H1 (cell line): ENCODE data around the gene UFSP2. TPM values are rescaled to one million over a fixed set of nuclear protein-coding genes. Genes with fewer than 3 reads are reported as not detected.

Experiments
- BCL11A ChIP-seq, 2 experiments: IDR thresholded peaks; one replicate each; pipeline ENCODE4 v1.6.1; 2011; ENCODE audit warnings: low read depth in 2 of 2, low read length in 2 of 2, mild to moderate bottlenecking in 2 of 2
- CREB1 ChIP-seq: IDR thresholded peaks from 2 replicates; pipeline ENCODE4 v1.6.1; 2012; ENCODE audit warnings: inconsistent platforms
- JUN ChIP-seq: IDR thresholded peaks from 2 replicates; pipeline ENCODE4 v1.6.1; 2011; ENCODE audit warnings: low read depth, mild to moderate bottlenecking, improper control_type of control experiment, low read length
- JUND ChIP-seq: IDR thresholded peaks from 2 replicates; pipeline ENCODE4 v1.6.1; 2011; ENCODE audit warnings: mild to moderate bottlenecking, improper control_type of control experiment, low read length
- KDM1A ChIP-seq: fragments of 200-600, 300-600 bp; sonication (generic); IDR thresholded peaks from 2 replicates; pipeline ENCODE4 v1.7.1; 2016; ENCODE audit warnings: mild to moderate bottlenecking, low read length, borderline replicate concordance
- NRF1 ChIP-seq: IDR thresholded peaks from 2 replicates; pipeline ENCODE4 v1.6.1; 2011; ENCODE audit warnings: mild to moderate bottlenecking, low read depth, low read length, improper control_type of control experiment
- SIX5 ChIP-seq: IDR thresholded peaks from 2 replicates; pipeline ENCODE4 v1.6.1; 2011; ENCODE audit warnings: mild to moderate bottlenecking, low read depth, low read length
- SP1 ChIP-seq: IDR thresholded peaks from 2 replicates; pipeline ENCODE4 v1.6.1; 2011; ENCODE audit warnings: low read depth, low read length
- TAF7 ChIP-seq: optimal IDR thresholded peaks from 2 replicates; pipeline ENCODE3; 2011; ENCODE audit warnings: low read depth, mild to moderate bottlenecking, inconsistent platforms, low read length, moderate library complexity, borderline replicate concordance
- ZNF274 ChIP-seq: IDR thresholded peaks from 2 replicates; pipeline ENCODE4 v1.7.0; 2012; ENCODE audit warnings: low read length, borderline replicate concordance; ENCODE audit errors: extremely low read depth
- polyA plus RNA-seq, 7 experiments: library from polyadenylated mRNA; depleted of rRNA in 3 of 7; stranded (reverse) in 5 of 7; unstranded in 2 of 7; fragments of >200 nt in 5 of 7; fragments of 200-250 nt in 2 of 7; gene quantifications; 1 replicate in 5 of 7; 2 replicates in 1 of 7; 4 replicates in 1 of 7; pipeline versions ENCODE4 v1.2.1 to v1.2.3, GENCODE V29; 2011 to 2013; ENCODE audit warnings: missing spikeins in 2 of 7, mixed read lengths in 2 of 7
- total RNA-seq: library from RNA; stranded (reverse); fragmentation: NEBNext Ultra II Directional; extraction: Animal tissue kit (Norgen Biotek cat#: 25700); gene quantifications from 2 replicates; pipeline ENCODE4 v1.2.1, GENCODE V29; 2021

Gene UFSP2
- total and polyA plus RNA-seq, 2 of the 8 experiments (the other 6 are each of a cell fraction or from before 2014, with no cell fraction given), result 22.9 to 26.0 TPM

GRCh38 chr4:185424905-185425646 lies 688 bp downstream of the UFSP2 start (continued):
- TF ChIP-seq TAF7 (no peak), SP1 (no peak), KDM1A (no peak), NRF1 (no peak), JUND (no peak), BCL11A (IDR thresholded peaks at IDR 0.05; ENCODE audit: low read depth in 2 of 2, low read length in 2 of 2) (no peak), JUN (no peak), ZNF274 (no peak), CREB1 (no peak), SIX5 (no peak)
- TF ChIP-seq, all 59 proteins: peak for 0
